Measurements from ENCODE around the gene ACSM6.
"Not testable (repeated sequence)": the region's sequence is repeated elsewhere in the genome, so short reads cannot be mapped to it uniquely, and the experiment has no call there.

The ACSM6 gene

DNA sequence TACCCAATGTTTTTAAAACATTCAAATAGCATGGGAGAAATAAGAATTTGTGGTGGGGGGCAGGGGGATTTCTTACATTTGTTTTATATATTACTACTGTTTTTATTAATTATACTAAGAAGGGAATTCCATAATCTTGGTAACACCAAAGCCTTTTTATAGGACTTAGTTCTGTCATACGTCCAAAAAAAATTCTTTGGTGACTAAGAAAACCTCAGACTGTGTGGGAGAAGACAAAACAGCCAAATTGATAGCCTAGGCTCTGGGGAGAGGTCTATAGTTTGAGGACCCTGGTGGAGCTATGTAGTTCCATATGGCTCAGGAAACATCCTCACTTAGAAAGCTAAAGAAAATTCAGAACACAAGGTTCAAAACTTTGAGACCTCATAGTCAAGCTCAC is 23.4 kb downstream of the ACSM6 start:
- DNase-seq (ENCODE audit: low read depth in 3 of 3), result no peak

DNA sequence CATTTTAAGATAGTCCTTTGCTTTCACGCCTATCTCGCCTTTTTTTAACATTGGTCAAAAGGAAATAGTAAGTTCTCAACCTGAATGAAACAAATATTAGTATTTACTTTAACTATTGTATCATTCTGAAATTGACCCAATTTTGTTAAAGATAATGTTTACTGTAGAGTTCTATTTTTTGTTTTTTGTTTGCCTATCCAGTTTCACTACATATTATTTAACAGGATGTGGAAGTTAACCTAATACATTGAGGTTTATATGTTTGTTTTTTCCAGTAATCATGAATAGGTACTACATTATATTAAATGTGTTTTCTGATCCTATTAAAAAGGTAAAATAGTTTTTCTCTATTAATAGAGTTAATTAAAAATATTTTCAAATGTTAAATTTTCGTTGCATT is 26.5 kb downstream of the ACSM6 start:
- DNase-seq (ENCODE audit: low read depth in 3 of 3), result no peak

DNA sequence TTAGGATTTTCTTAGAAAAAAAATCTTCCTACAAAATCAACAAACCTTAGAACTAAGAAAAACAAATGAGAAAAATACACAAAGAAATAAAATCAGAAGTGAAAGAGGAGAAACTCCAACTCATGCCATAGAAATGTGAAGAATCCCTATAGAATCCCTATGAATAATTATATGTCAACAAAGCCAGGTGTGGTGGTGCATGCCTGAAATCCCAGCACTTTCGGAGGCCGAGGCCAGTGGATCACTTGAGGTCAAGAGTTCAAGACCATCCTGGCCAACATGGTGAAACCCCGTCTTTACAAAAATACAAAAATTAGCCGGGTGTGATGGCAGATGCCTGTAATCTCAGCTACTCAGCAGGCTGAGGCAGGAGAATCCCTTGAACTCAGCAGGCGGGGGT is 27.1 kb downstream of the ACSM6 start:
- no peak for DNase-seq (ENCODE audit: low read depth in 3 of 3)

DNA sequence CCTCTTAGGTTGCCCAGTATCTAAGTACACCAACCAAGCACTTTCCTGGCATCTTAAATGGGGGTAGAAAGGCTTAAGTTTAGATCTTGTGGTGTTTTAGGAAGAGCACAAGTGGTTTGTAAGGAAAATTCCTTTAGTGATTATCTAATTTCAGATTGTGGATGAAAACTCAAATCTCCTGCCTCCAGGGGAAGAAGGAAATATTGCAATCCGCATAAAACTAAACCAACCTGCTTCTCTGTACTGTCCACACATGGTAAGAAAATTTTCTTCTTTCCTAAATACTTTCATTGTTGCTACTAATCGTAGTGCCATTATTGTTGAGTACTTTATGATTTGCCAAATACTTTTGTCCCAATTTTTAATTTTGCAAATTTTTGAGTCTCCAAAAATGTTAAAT is 31.1 kb downstream of the ACSM6 start:
- no peak for DNase-seq (ENCODE audit: low read depth in 3 of 3)

DNA sequence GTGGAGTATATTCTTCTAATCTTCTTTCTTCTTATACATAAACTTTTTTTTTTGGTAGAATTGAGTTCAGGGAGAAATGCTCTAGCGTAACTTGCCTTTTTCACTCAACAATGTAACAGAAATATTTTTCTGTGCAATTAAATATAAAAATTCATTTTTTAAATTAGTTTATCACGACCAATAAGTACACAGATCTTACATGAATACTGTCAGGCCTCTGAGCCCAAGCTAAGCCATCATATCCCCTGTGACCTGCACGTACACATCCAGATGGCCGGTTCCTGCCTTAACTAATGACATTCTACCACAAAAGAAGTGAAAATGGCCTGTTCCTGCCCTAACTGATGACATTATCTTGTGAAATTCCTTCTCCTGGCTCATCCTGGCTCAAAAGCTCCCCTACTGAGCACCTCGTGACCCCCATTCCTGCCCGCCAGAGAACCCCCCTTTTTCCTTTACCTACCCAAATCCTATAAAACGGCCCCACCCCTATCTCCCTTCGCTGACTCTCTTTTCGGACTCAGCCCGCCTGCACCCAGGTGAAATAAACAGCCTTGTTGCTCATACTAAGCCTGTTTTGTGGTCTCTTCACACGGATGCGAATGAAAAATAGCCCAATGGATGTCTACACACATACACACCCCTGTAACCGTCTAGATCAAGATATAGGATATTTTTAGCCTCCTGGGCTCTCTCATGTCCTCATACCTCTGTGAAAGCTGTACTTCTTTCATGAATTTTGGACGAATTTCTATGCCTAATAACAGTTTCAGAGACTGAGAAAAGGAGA is 35.1 kb downstream of the ACSM6 start:
- DNase-seq (ENCODE audit: low read depth in 3 of 3), result not testable (repeated sequence)

DNA sequence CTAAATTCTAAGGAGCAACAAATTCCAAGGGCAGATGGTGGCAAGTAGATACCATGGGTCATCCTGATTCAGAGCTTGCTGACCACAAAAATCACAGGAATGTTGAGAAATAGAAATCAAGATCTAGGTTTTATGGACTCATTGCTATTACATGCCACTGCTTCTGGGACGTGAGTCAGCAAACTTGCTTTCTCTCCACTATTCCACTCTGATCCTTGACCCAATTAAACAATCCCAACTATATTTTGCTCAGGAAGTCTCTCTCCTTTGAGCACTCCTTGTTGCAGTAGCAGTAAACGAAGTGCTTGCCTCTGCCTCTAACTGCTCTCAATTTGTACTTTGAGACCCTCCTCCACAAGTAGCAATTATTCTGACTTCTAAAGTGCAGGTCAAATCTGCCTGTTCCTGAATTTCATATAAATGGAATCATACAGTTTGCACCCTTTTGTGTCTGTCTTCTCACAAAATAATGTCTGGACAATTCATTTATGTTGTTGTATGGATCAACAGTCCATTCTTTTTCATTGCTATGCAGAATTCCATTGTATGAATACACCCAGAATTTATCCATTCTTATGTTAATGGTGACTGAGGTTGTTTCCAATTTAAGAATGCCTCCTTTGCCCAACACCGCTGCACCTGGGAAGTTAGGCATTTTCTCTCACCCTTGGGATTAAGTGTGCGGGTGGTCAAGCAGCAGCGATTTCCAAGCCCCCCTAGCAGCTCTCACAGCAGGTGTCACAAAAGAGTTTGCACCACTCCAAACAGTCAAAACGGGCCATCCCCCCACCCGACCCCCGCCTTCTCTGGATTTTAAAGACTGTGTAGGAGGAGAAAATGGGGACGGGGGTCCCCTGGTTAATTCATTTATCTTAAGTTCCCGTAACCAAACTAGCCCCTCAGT is 35.9 kb downstream of the ACSM6 start:
- DNase-seq (ENCODE audit: low read depth in 3 of 3), result no peak

DNA sequence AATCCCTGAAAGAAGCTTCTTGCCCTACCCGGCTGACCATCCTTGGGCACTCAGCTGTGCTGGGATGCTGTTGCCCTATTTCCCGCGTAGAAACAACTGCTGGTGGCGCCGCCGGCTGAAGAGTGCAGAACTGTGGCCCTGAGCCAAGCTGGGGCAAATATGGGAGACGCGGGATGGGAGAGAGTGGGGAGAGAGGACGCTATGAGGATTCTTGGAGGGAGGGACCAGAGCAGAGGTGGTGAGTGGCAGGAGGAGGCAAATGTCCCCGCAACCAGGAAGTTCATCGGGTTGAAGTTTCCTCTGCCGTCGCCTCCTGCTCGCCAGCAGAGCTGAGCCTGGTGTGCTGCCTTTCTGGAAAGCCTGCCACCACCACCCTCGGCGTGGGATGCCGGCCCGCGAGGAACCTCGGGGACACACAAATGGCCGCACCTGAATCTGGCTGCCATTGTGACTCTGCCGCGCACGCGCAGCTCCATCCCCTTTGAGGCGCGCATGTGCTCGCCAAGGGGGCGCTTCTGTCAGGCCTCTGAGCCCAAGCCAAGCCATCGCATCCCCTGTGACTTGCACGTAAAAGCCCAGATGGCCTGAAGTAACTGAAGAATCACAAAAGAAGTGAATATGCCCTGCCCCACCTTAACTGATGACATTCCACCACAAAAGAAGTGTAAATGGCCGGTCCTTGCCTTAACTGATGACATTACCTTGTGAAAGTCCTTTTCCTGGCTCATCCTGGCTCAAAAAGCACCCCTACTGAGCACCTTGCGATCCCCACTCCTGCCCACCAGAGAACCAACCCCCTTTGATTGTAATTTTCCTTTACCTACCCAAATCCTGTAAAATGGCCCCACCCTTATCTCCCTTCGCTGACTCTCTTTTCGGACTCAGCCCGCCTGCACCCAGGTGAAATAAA is 36.9 kb downstream of the ACSM6 start:
- DNase-seq (ENCODE audit: low read depth in 3 of 3), result not testable (repeated sequence)

DNA sequence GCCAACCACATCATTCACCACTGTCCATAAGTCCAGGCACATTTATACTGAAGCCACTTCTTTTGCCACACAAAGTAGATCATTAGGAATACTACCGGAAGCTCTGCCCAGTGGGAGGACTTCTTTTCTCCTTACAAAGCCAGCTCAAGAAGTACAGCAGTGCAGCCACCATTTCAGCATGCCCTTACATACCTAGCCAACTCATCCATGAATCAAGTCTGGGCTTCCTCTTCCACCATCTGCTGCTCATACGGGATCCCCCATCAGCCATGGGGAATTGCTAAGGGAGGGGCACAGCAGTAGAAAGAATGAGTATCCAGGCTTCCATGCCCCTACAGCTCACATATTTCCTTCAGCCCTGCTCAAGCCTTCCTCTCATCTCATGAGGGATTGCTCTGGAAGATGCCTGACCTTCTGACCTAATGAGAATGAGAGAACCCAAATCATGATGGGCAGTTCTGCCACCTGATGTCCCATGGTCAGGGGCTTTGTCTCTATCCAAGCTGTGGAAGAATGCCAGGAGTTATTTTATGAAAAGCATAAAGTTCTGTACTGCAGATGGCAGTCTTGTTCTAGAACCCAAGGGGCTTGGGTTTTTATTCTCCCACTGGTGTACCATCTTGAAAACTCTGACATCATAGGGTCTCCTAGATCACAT is 39.5 kb downstream of the ACSM6 start:
- no peak for DNase-seq (ENCODE audit: low read depth in 3 of 3)

DNA sequence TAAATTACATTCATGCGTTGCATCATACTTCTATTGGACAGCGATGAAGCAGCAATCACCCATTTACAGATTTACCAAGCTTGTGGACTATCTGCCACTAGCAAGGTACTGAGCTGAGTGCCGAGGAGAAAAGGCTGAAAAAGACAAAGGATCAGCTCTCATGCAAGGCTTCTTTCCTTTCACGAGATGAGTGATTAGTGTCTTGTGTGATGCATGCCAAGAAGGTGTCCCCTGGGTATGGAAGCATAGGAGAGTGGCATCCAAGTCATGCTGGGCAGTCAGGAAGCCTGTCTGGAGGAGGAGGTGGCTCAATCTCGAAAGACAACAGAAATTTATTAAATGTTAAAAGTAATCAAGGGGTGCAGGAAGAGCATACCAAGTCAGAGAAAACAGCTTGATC is 40.9 kb downstream of the ACSM6 start:
- no peak for DNase-seq (ENCODE audit: low read depth in 3 of 3)

DNA sequence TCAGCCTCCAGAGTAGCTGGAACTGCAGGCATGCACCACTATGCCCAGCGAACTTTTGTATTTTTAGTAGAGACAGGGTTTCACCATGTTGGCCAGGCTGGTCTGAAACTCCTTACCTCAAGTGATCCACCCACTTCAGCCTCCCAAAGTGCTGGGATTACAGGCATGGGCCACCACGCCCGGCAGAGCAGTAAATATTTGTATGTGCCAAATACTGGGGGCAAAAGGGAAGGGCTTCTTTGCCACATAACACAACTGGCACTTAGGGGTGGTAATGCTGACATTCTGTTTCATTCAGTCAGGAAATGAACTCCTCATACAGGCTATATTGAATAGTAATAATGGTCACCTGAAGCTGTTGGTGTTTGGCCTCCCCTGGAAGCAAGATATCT is 41.6 kb downstream of the ACSM6 start:
- DNase-seq (ENCODE audit: low read depth in 3 of 3), result no peak

DNA sequence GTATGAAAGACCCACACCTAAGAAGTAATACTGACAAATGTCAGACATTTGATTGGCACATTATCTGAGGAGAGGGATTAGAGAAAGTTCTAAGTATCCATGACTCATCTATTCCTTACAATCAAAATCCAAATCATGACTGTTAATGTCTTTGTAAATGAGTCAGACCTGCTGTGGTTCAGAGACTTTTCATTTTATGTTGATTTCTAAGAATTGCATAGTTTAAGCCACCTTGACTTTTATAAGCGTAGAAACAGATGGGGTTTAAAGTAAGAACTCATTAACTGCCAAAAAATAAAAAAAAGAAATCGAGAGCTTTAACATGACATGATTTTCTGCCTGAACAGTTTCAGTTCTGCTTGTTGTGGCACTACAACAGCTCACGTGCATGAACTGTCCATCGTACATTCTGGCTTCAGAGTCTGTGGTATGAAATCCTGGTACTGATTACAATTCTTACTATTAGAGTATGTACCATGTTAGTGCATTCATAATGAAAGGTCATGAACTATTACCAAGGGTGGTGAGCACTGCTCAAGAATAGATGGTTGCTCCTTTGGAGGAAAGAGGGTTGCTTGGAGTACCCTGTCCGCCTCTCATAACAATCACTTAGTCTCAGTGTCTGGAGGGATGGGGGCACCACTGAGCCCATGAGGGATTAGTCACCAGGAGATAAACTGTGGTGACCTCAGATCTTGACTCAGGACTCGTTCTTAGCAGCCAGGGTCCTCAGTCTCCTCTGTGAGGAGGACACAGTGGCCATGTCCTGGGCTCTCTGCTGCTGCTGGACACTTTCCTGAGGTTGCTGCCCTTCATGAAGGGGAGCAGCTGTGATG is 42.2 kb downstream of the ACSM6 start:
- DNase-seq (ENCODE audit: low read depth in 3 of 3), result peak in 1 of 3 donors; percentile 18

DNA sequence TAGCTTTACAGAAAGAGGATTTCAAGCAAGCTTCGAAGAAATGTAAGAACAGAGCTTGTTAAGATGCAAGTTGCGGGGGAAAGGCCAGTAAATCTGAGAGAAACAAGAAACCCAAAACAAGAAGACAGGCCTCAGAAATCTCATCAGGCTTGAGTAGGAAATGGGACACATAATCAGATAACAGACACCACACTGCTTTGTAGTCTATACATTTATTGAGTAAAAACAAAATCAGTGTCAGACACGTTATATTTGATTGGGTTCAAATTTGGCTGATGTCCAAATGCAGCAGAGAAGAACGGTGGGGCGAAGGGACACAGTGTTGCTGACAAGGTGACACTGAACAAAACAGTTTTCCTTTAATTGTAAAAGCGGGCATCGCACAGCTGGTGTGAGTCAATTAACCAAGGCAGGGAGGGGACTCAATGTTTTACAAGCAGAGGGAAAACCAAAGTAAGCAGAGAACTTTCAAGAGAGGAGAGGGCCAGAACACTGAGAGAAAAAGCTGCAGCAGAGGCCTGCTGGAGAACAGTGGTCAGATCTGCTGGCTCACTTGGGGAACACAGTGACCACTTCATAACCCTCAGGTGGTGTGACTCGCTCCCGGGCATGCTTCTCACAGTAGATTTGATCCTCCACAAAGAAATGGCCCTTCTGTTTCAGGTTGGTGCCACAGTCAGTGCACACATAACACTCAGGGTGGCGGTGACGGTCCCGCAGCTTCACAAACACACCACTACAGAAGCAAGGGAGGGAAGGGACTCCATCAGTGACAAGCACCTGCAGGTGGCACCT is 43.5 kb downstream of the ACSM6 start:
- no peak for DNase-seq (ENCODE audit: low read depth in 3 of 3)

DNA sequence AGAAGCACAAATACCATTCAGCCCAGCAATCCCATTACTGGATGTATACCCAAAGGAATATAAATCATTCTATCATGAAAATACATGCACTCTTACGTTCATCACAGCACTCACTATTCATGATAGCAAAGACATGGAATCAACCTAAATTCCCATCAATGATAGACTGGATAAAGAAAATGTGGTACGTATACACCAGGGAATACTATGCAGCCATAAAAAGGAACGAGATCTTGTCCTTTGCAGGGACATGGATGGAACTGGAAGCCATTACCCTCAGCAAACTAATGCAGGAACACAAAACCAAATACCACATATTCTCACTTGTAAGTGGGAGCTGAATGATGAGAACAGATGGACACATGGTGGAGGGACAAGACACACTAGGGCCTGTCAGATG is 46.1 kb downstream of the ACSM6 start:
- DNase-seq (ENCODE audit: low read depth in 3 of 3), result not testable (repeated sequence)

DNA sequence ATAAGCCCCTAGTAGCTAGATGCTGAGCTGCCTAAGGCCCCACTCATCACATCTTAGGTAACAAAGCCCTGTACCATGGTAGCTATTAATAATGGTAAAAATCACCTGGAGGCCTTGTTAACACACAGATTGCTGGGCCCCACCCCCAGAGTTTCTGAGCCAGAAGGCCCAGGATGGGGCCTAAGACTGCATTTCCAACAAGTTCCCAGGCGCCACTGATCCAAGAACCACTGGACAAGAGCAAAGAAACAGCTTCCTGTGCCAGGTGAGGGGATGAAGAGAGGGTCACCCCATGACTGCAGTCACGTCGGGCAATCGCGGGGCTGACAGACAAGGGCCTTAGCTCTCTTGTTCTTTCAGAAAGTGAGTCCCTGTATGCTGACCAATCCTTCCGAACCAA is 46.8 kb downstream of the ACSM6 start:
- DNase-seq (ENCODE audit: low read depth in 3 of 3), result no peak

DNA sequence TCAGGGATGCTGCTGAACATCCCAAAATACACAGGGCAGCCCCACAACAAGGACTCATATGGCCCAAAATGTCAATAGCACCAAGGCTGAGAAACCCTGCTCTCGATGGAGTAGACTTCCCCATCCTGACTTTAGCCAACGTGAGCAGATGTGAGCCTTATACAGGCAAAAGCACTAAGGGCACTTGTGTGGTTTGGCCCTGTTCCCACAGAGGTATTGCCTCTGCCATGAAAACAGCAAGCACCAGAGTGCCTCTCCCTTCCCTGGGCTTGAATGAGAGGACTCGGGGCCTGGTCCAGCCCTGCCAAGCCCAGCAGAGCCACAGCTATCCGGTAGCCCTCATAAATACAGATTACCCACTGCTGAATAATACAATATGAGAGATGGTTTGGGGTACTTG is 47.5 kb downstream of the ACSM6 start:
- DNase-seq (ENCODE audit: low read depth in 3 of 3), result no peak

DNA sequence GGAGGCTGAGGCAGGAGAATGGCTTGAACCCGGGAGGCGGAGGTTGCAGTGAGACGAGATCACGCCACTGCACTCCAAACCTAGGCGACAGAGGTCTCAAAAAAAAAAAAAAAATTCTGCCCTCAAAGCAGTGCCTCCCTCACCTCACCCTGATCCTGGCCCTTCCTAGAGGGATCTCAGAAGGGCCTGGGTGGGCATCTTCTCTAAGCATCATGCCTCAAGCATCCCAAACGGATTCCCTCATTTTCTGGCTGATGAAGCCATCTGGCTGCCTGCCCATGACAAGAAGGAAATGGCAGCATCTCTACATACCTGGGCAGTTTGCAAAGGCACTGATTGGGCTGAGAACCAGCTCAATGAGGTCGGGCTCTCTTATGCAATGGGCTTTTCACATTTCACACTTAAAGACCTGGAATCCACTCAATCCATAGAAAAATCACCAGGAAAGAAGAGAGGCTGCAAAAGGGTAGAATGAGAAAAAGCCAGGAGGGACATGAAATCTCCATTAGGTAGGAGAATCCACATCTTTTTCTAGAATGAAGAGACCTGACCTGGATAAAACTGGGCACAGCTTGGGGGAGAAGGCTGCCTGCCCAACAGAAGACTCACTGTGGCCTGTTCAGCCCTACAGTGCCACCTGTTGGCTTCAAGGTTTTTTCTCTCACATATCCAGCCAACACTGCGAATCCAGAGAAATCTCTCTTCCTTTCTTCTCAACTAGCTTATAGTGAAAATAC is 48.7 kb downstream of the ACSM6 start:
- peak in 1 of 3 donors; percentile 9 for DNase-seq (ENCODE audit: low read depth in 3 of 3)

DNA sequence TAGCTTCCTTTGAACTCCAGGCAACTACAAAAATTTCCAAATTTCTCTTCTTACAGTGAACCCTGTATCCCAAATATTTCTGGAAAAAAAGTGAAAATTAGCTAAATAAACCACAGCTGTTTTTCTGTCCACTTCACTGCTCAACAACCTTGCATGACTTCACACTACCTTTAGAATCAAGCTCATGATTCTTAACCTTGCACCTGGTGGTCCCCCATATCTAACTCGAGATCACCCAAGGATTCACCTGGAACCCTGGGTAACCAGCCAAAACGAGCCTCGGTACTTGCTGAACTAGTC is 49.2 kb downstream of the ACSM6 start:
- no peak for DNase-seq (ENCODE audit: low read depth in 3 of 3)

DNA sequence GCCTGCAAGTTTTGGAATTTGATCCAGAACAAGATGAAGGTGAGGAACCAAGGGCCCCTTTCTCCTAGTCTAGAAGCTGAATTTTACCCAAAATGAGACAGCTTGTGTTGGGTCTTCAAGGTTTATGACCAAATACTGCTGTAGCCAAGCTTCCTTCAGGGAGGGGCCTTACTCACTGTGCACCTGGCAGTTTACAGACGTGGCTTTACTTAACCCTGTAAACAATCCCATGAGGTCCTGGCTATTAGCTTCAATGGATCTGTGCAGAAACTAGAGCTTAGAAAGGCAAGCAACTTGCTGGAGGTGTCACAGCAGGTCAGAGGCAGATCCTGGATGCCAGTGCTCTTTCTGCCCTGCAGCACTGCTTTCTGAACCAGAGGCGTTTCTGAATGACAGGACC is 50.1 kb downstream of the ACSM6 start:
- DNase-seq (ENCODE audit: low read depth in 3 of 3), result no peak

DNA sequence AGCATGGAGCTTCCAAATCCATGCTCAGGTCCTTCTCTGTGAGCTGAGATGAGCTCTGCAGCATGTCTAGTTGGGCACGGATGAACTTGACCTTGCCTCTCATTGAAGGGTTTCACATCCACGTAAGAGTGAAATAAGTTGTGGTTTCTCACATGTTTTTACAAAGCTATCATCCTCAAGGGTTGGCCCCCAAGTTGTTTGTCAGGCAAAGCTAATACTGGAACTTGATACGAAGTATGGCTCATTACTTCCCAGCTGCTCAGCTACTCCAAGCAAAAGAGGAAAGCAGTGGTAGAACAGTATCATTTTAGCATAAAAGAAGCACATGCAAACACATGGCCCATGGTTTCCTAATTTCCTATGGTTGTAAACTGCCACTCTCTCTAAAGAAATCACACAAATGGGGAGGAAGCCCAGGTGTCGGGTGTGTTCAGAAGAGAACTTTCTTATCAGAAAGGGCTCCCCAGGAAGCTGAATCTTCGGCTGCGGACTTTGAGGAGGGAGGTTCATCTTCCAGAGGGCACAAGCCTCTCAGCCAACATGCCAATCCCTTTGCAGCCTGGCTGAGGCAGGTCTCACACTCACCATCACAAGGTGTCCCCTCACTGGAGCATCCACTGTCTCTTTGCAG is 51.5 kb downstream of the ACSM6 start:
- no peak for DNase-seq (ENCODE audit: low read depth in 3 of 3)

Data from stimulated activated CD4-positive, alpha-beta T cell treated with anti-CD3 and anti-CD28 coated beads, TNF-alpha, amount 100 ng/mL, for 48 hours (primary cell).